H1 (cell line): Measurements from ENCODE around the gene HLA-DOB. TPM values are rescaled to one million over a fixed set of nuclear protein-coding genes. Genes with fewer than 3 reads are reported as not detected.
A peak's percentile ranks its signal among the peaks of the same experiment; 100 is the strongest.

Source experiments
- CTCF ChIA-PET: fragments of 300-600 bp; sonication (Branson Sonifier 250); formaldehyde crosslinking; loops from one replicate; lab custom pipeline; 2021; ENCODE audit not compliant: partially characterized antibody; lab: Charles Lee
- POLR2A ChIA-PET: fragments of 300-600 bp; sonication (Branson Sonifier 250); formaldehyde crosslinking; loops from one replicate; lab custom pipeline; 2021; ENCODE audit warnings: inconsistent platforms; ENCODE audit not compliant: partially characterized antibody; lab: Charles Lee
- DNase-seq, 2 experiments: peaks; one replicate each; pipeline versions ENCODE4 v3.0.0 to v3.0.0-alpha.2; 2010 to 2022; ENCODE audit warnings: low spot score in 2 of 2, low read depth in 1 of 2, mixed read lengths in 1 of 2
- FAIRE-seq: peaks from 2 replicates; lab custom pipeline; 2011; peaks lifted over from hg19 to GRCh38; lab: Jason Lieb, UNC
- H2AFZ ChIP-seq: 2 replicates; pipeline ENCODE4 v1.8.1; 2012; ENCODE audit warnings: low read length, inconsistent platforms
- H2AK5ac ChIP-seq: 2 replicates; pipeline ENCODE4 v1.6.1; 2013; ENCODE audit warnings: low read depth, low read length
- H2BK120ac ChIP-seq: replicated peaks from 2 replicates; pipeline ENCODE3; 2013; ENCODE audit warnings: low read depth, low read length, inconsistent platforms
- H2BK12ac ChIP-seq: 2 replicates; pipeline ENCODE4 v1.6.1; 2013; ENCODE audit warnings: low read depth, low read length
- H2BK15ac ChIP-seq: 2 replicates; pipeline ENCODE4 v1.6.1; 2013; ENCODE audit warnings: low read length
- H2BK20ac ChIP-seq: 2 replicates; pipeline ENCODE4 v1.6.1; 2013; ENCODE audit warnings: low read length
- H2BK5ac ChIP-seq: 2 replicates; pipeline ENCODE4 v1.6.1; 2013; ENCODE audit warnings: low read depth, low read length
- H3K14ac ChIP-seq: 2 replicates; pipeline ENCODE4 v1.6.1; 2013; ENCODE audit warnings: inconsistent platforms; ENCODE audit not compliant: insufficient read length
- H3K18ac ChIP-seq: 2 replicates; pipeline ENCODE4 v1.6.1; 2013; ENCODE audit warnings: low read length; ENCODE audit errors: extremely low read depth
- H3K23ac ChIP-seq: 2 replicates; pipeline ENCODE4 v1.6.1; 2013; ENCODE audit warnings: inconsistent platforms; ENCODE audit not compliant: insufficient read length
- H3K23me2 ChIP-seq: 2 replicates; pipeline ENCODE4 v1.6.1; 2013; ENCODE audit warnings: low read depth, low read length
- H3K27ac ChIP-seq: 2 replicates; pipeline ENCODE4 v1.6.1; 2011; ENCODE audit warnings: low read depth, low read length, inconsistent platforms
- H3K27me3 ChIP-seq, 4 experiments: replicated peaks in 1 of 4; 1 replicate in 1 of 4; 2 replicates in 3 of 4; pipeline versions ENCODE4 v1.6.1 to v1.8.1; 2011 to 2013; ENCODE audit warnings: low read length in 3 of 4, mild to moderate bottlenecking in 3 of 4, inconsistent platforms in 2 of 4, mixed read lengths in 2 of 4, moderate library complexity in 1 of 4; ENCODE audit not compliant: control insufficient read depth in 3 of 4, insufficient read depth in 3 of 4; ENCODE audit errors: extremely low read depth in 1 of 4
- H3K36me3 ChIP-seq, 4 experiments: 2 replicates each; pipeline versions ENCODE4 v1.6.1 to v1.8.1; 2011 to 2013; ENCODE audit warnings: mild to moderate bottlenecking in 4 of 4, low read length in 3 of 4, moderate library complexity in 2 of 4, control low read depth in 1 of 4, inconsistent platforms in 1 of 4; ENCODE audit not compliant: insufficient read depth in 4 of 4, control insufficient read depth in 2 of 4
- H3K4ac ChIP-seq: replicated peaks from 2 replicates; pipeline ENCODE3; 2013; ENCODE audit warnings: low read length, low read depth, mixed read lengths, inconsistent platforms; ENCODE audit not compliant: insufficient read length
- H3K4me1 ChIP-seq, 4 experiments: replicated peaks in 1 of 4; 1 replicate in 1 of 4; 2 replicates in 3 of 4; pipeline versions ENCODE4 v1.6.1 to v1.8.1; 2011 to 2013; ENCODE audit warnings: low read length in 3 of 4, inconsistent platforms in 2 of 4, mixed read lengths in 1 of 4; ENCODE audit not compliant: insufficient read depth in 4 of 4, control insufficient read depth in 3 of 4
- H3K4me2 ChIP-seq, 2 experiments: 2 replicates each; pipeline versions ENCODE4 v1.6.1 to v1.8.1; 2011 to 2013; ENCODE audit warnings: low read depth in 2 of 2, low read length in 2 of 2, control low read depth in 1 of 2, inconsistent platforms in 1 of 2, mild to moderate bottlenecking in 1 of 2; ENCODE audit not compliant: insufficient read depth in 1 of 2
- H3K4me3 ChIP-seq, 4 experiments: fragments of 200-600, 300-600 bp in 1 of 4; sonication (generic), shearing (Covaris generic), sonication (Bioruptor Twin) in 1 of 4; 2 replicates each; pipeline versions ENCODE4 v1.5.1 to v1.8.1; 2011 to 2016; ENCODE audit warnings: low read length in 4 of 4, low read depth in 3 of 4, control low read depth in 2 of 4, inconsistent platforms in 2 of 4, mild to moderate bottlenecking in 2 of 4, mixed read lengths in 1 of 4, moderate library complexity in 1 of 4; ENCODE audit not compliant: insufficient read depth in 2 of 4; ENCODE audit errors: extremely low read depth in 1 of 4
- H3K56ac ChIP-seq: replicated peaks from 2 replicates; pipeline ENCODE3; 2013; ENCODE audit warnings: low read depth, mild to moderate bottlenecking, mixed read lengths, low read length, inconsistent platforms; ENCODE audit not compliant: insufficient read length
- H3K79me1 ChIP-seq: 2 replicates; pipeline ENCODE4 v1.6.1; 2013; ENCODE audit warnings: low read depth, low read length, control low read depth
- H3K79me2 ChIP-seq, 2 experiments: 2 replicates each; pipeline versions ENCODE4 v1.6.1 to v1.8.1; 2012 to 2013; ENCODE audit warnings: low read length in 2 of 2, mild to moderate bottlenecking in 2 of 2, inconsistent platforms in 1 of 2; ENCODE audit not compliant: insufficient read depth in 2 of 2, control insufficient read depth in 1 of 2
- H3K9ac ChIP-seq, 4 experiments: replicated peaks in 1 of 4; 1 replicate in 1 of 4; 2 replicates in 3 of 4; pipeline versions ENCODE4 v1.6.1 to v1.8.1; 2011 to 2013; ENCODE audit warnings: low read depth in 3 of 4, low read length in 3 of 4, control low read depth in 2 of 4, mild to moderate bottlenecking in 2 of 4, moderate library complexity in 2 of 4, inconsistent platforms in 1 of 4; ENCODE audit errors: extremely low read depth in 1 of 4
- H3K9me3 ChIP-seq, 2 experiments: 2 replicates each; pipeline versions ENCODE4 v1.6.1 to v1.8.1; 2012 to 2013; ENCODE audit warnings: mild to moderate bottlenecking in 2 of 2, moderate library complexity in 2 of 2, control low read depth in 1 of 2, inconsistent platforms in 1 of 2, low read depth in 1 of 2, low read length in 1 of 2, mixed read lengths in 1 of 2; ENCODE audit not compliant: insufficient read depth in 2 of 2
- H4K20me1 ChIP-seq, 2 experiments: replicated peaks in 1 of 2; 2 replicates each; pipeline versions ENCODE3 to v1.8.1; 2011 to 2013; ENCODE audit warnings: inconsistent platforms in 2 of 2, low read length in 2 of 2, mild to moderate bottlenecking in 1 of 2; ENCODE audit not compliant: insufficient read depth in 2 of 2, control insufficient read depth in 1 of 2
- H4K5ac ChIP-seq: 2 replicates; pipeline ENCODE4 v1.6.1; 2013; ENCODE audit warnings: low read length, low read depth, mixed read lengths, inconsistent platforms; ENCODE audit not compliant: insufficient read length
- H4K8ac ChIP-seq: 2 replicates; pipeline ENCODE4 v1.8.0; 2013; ENCODE audit warnings: mild to moderate bottlenecking, moderate library complexity, low read length, inconsistent platforms; ENCODE audit not compliant: insufficient read depth; ENCODE audit errors: extremely low read depth
- H4K91ac ChIP-seq: replicated peaks from 2 replicates; pipeline ENCODE3; 2013; ENCODE audit warnings: low read length, mixed read lengths, inconsistent platforms; ENCODE audit not compliant: insufficient read length
- BRCA1 ChIP-seq: IDR thresholded peaks from 2 replicates; pipeline ENCODE4 v1.6.1; 2012; ENCODE audit warnings: low read depth, low read length, improper control_type of control experiment
- KDM4A ChIP-seq: IDR thresholded peaks from one replicate; pipeline ENCODE4 v1.7.1; 2012; ENCODE audit warnings: low read depth, mild to moderate bottlenecking, moderate library complexity, low read length, inconsistent platforms; ENCODE audit not compliant: severe bottlenecking
- MAFK ChIP-seq: IDR thresholded peaks from 2 replicates; pipeline ENCODE4 v1.6.1; 2012; ENCODE audit warnings: low read depth, mild to moderate bottlenecking, improper control_type of control experiment, low read length
- RBBP5 ChIP-seq: IDR thresholded peaks from 2 replicates; pipeline ENCODE4 v1.7.1; 2012; ENCODE audit warnings: low read depth, mild to moderate bottlenecking, inconsistent platforms, low read length, moderate library complexity, borderline replicate concordance
- TAF1 ChIP-seq: IDR thresholded peaks from 2 replicates; pipeline ENCODE4 v1.6.1; 2011; ENCODE audit warnings: mild to moderate bottlenecking, low read depth, low read length
- WGBS, 2 experiments: shearing (Covaris generic) in 1 of 2; methylation state at CpG; one replicate each; pipeline versions ENCODE4 v1.1.6 to v1.1.7; 2013 to 2015; ENCODE audit warnings: low lambda C conversion rate in 2 of 2, mixed read lengths in 2 of 2, inconsistent platforms in 1 of 2, low coverage in 1 of 2, missing lambda C conversion rate in 1 of 2; ENCODE audit not compliant: insufficient replicate concordance in 2 of 2, insufficient coverage in 1 of 2, insufficient read length in 1 of 2; ENCODE audit errors: extremely low coverage in 1 of 2, missing lambda C conversion rate in 1 of 2; 5-methylcytosine and 5-hydroxymethylcytosine counted together
- polyA plus RNA-seq, 7 experiments: library from polyadenylated mRNA; depleted of rRNA in 3 of 7; stranded (reverse) in 5 of 7; unstranded in 2 of 7; fragments of >200 nt in 5 of 7; fragments of 200-250 nt in 2 of 7; gene quantifications; 1 replicate in 5 of 7; 2 replicates in 1 of 7; 4 replicates in 1 of 7; pipeline versions ENCODE4 v1.2.1 to v1.2.3, GENCODE V29; 2011 to 2013; ENCODE audit warnings: missing spikeins in 2 of 7, mixed read lengths in 2 of 7
- total RNA-seq: library from RNA; stranded (reverse); fragmentation: NEBNext Ultra II Directional; extraction: Animal tissue kit (Norgen Biotek cat#: 25700); gene quantifications from 2 replicates; pipeline ENCODE4 v1.2.1, GENCODE V29; 2021

The HLA-DOB gene
- total and polyA plus RNA-seq, 2 of the 8 experiments (the other 6 are each of a cell fraction or from before 2014, with no cell fraction given) = 0.35 TPM; not detected in 1

- H3K23me2 ChIP-seq = peaks cover 3% of the 10 kb centered on the region
- DNase-seq = no peak
- H2BK12ac ChIP-seq = 0 out of 2 replicates have a peak overlapping the region, but pooled peaks have one; percentile 9
- peak overlapping the region; percentile 22 for H4K91ac ChIP-seq
- no peak overlapping the region for H2BK5ac ChIP-seq
- peak overlapping the region; percentile 53 to 81 (median 68) for H3K4me3 ChIP-seq
- H2AK5ac ChIP-seq = no peak overlapping the region
- H2BK120ac ChIP-seq = no peak overlapping the region
- no peak overlapping the region for H3K14ac ChIP-seq
- no peak overlapping the region for H2BK20ac ChIP-seq
- H3K9ac ChIP-seq = peak overlapping the region in 3 of 4 experiments; percentile 13 to 36 (median 16); a peak in 3 of 7 replicates
- 49% methylated on average over 12 of the region's 12 CpGs; no CpG with 5 or more reads in 1 of the 2 experiments for WGBS, 2 experiments
- H3K56ac ChIP-seq = no peak overlapping the region
- ChIA-PET POLR2A (interaction anchor here (0.9 to 3.0 kb wide), 7 partner anchors 10 to 243 kb away, joined by 4 to 26 read pairs (median 6); partner anchors contain the start of genes PSMB9 and TAP1), CTCF (interaction anchor here (0.8 to 11.2 kb wide), 16 partner anchors 10 to 129 kb away, joined by 3 to 402 read pairs (median 12); partner anchors contain the start of genes BRD2, HLA-DMA, HLA-DMB and PSMB9)
- H4K5ac ChIP-seq = no peak overlapping the region
- H3K4me2 ChIP-seq = peak overlapping the region; percentile 59 to 80
- H3K79me2 ChIP-seq = no peaks in the 10 kb centered on the region
- no peaks in the 10 kb centered on the region for H3K9me3 ChIP-seq
- H4K8ac ChIP-seq = 0 out of 2 replicates have a peak overlapping the region, but pooled peaks have one; percentile 54
- H3K79me1 ChIP-seq = no peaks in the 10 kb centered on the region
- H3K36me3 ChIP-seq = no peaks in the 10 kb centered on the region; a peak in 2 of 8 replicates
- peak overlapping the region; percentile 29; the same call in 1 of the 2 replicates for H3K18ac ChIP-seq
- TF ChIP-seq KDM4A (no peak), TAF1 (no peak), MAFK (no peak), BRCA1 (no peak), RBBP5 (no peak)
- TF ChIP-seq, all 59 proteins: peak for 0
- FAIRE-seq = no peak
- Histone ChIP-seq H3K27ac (no peak overlapping the region), H3K27me3 (peaks cover 0 to 4% (median 0%) of the 10 kb centered on the region in 4 experiments; a peak in 1 of 7 replicates), H2AFZ (0 out of 2 replicates have a peak overlapping the region, but pooled peaks have one; percentile 44), H4K20me1 (peaks cover 0 to 1% of the 10 kb centered on the region in 2 experiments), H3K23ac (no peak overlapping the region), H3K4me1 (peaks cover 0 to 7% (median 4%) of the 10 kb centered on the region in 4 experiments; a peak in 5 of 7 replicates), H2BK15ac (peak overlapping the region; percentile 83; the same call in 1 of the 2 replicates), H3K4ac (no peak overlapping the region)
Observed at GRCh38 chr6:32837651-32838113, 20.9 kb upstream of the HLA-DOB start.
